Hepatocyte (in vitro differentiated cells): ENCODE results near the gene C2orf74.

Experiments used
- CTCF ChIP-seq: fragments of 200-600 bp; sonication (generic); IDR thresholded peaks from 2 replicates; pipeline ENCODE4 v1.5.1; 2016; ENCODE audit warnings: antibody characterized with exemption, mild to moderate bottlenecking; ENCODE audit not compliant: poor library complexity
- EZH2 ChIP-seq: fragments of 200-600 bp; sonication (generic); IDR thresholded peaks from 2 replicates; pipeline ENCODE4 v1.6.1; 2016; ENCODE audit warnings: antibody characterized with exemption, mild to moderate bottlenecking, borderline replicate concordance

GRCh38 chr2:61141151-61141550 lies 20.8 kb upstream of the C2orf74 start:
- TF ChIP-seq CTCF = no peak
- TF ChIP-seq EZH2 = no peak
